Measurements from ENCODE around the gene VKORC1. TPM values are rescaled to one million over a fixed set of nuclear protein-coding genes. Genes with fewer than 3 reads are reported as not detected.
A peak's percentile ranks its signal among the peaks of the same experiment; 100 is the strongest.
"Not testable (repeated sequence)": the region's sequence is repeated elsewhere in the genome, so short reads cannot be mapped to it uniquely, and the experiment has no call there.

The VKORC1 gene
- total RNA-seq, 1 donor, result 147 TPM

- H3K4me3 ChIP-seq (ENCODE audit: insufficient read depth, low read length), result peak overlapping the region; percentile 58
These were observed 11.1 kb upstream of the VKORC1 start for GRCh38 chr16:31105677-31106213.

GRCh38 chr16:31100876-31101641, 6.5 kb upstream of the VKORC1 start:
- not testable (repeated sequence) for H3K4me2 ChIP-seq (ENCODE audit: insufficient read depth, low read length); H3K4me3 ChIP-seq (ENCODE audit: insufficient read depth, low read length); DNase-seq (ENCODE audit: insufficient read length, low spot score, missing footprints); H3K36me3 ChIP-seq (ENCODE audit: insufficient read depth, low read length); H3K9me3 ChIP-seq (ENCODE audit: low read depth, low read length); H4K20me1 ChIP-seq (ENCODE audit: insufficient read depth, low read length); H3K4me1 ChIP-seq (ENCODE audit: insufficient read depth, low read length); H3K27ac ChIP-seq (ENCODE audit: low read depth, low read length); H2AFZ ChIP-seq (ENCODE audit: low read length); H3K79me2 ChIP-seq (ENCODE audit: insufficient read depth, low read length); H3K27me3 ChIP-seq (ENCODE audit: insufficient read depth, low read length)

More at GRCh38 chr16:31105677-31106213, 11.1 kb upstream of the VKORC1 start:
- Histone ChIP-seq H3K4me2 (ENCODE audit: insufficient read depth, low read length) (peak overlapping the region; percentile 72), H3K79me2 (ENCODE audit: insufficient read depth, low read length) (peaks cover 19% of the 10 kb centered on the region), H3K9me3 (ENCODE audit: low read depth, low read length) (no peaks in the 10 kb centered on the region), H3K36me3 (ENCODE audit: insufficient read depth, low read length) (peaks cover 14% of the 10 kb centered on the region), H4K20me1 (ENCODE audit: insufficient read depth, low read length) (no peaks in the 10 kb centered on the region), H2AFZ (ENCODE audit: low read length) (peak overlapping the region; percentile 86), H3K4me1 (ENCODE audit: insufficient read depth, low read length) (peaks cover 17% of the 10 kb centered on the region), H3K27me3 (ENCODE audit: insufficient read depth, low read length) (no peaks in the 10 kb centered on the region), H3K27ac (ENCODE audit: low read depth, low read length) (peak overlapping the region; percentile 48)
- DNase-seq (ENCODE audit: insufficient read length, low spot score, missing footprints), result peak; percentile 99
- TF ChIP-seq CTCF (IDR thresholded peaks at IDR 0.05; ENCODE audit: extremely low read depth, low read depth, low read length), result peak; percentile 59

- DNase-seq (ENCODE audit: insufficient read length, low spot score, missing footprints), result peak; percentile 78
- peak overlapping the region; percentile 10 for H2AFZ ChIP-seq (ENCODE audit: low read length)
These were observed 5.5 kb upstream of the VKORC1 start for GRCh38 chr16:31099860-31100638.

GRCh38 chr16:31094088-31094423, 541 bp downstream of the VKORC1 start:
- peak overlapping the region; percentile 80 for H2AFZ ChIP-seq (ENCODE audit: low read length)
- peak overlapping the region; percentile 96 for H3K4me3 ChIP-seq (ENCODE audit: insufficient read depth, low read length)
- peaks cover 31% of the 10 kb centered on the region for H3K4me1 ChIP-seq (ENCODE audit: insufficient read depth, low read length)
- H3K9me3 ChIP-seq (ENCODE audit: low read depth, low read length), result no peaks in the 10 kb centered on the region
- peak overlapping the region; percentile 93 for H3K4me2 ChIP-seq (ENCODE audit: insufficient read depth, low read length)
- DNase-seq (ENCODE audit: insufficient read length, low spot score, missing footprints), result peak; percentile 83
- no peak for TF ChIP-seq CTCF (IDR thresholded peaks at IDR 0.05; ENCODE audit: extremely low read depth, low read depth, low read length)
- peaks cover 6% of the 10 kb centered on the region for H4K20me1 ChIP-seq (ENCODE audit: insufficient read depth, low read length)
- no peaks in the 10 kb centered on the region for H3K27me3 ChIP-seq (ENCODE audit: insufficient read depth, low read length)
- H3K27ac ChIP-seq (ENCODE audit: low read depth, low read length), result peak overlapping the region; percentile 74
- H3K36me3 ChIP-seq (ENCODE audit: insufficient read depth, low read length), result peaks cover 21% of the 10 kb centered on the region
- peaks cover 43% of the 10 kb centered on the region for H3K79me2 ChIP-seq (ENCODE audit: insufficient read depth, low read length)

More at GRCh38 chr16:31099860-31100638, 5.5 kb upstream of the VKORC1 start:
- Histone ChIP-seq H3K27me3 (ENCODE audit: insufficient read depth, low read length) (no peaks in the 10 kb centered on the region), H3K4me2 (ENCODE audit: insufficient read depth, low read length) (no peak overlapping the region), H4K20me1 (ENCODE audit: insufficient read depth, low read length) (no peaks in the 10 kb centered on the region), H3K36me3 (ENCODE audit: insufficient read depth, low read length) (no peaks in the 10 kb centered on the region), H3K79me2 (ENCODE audit: insufficient read depth, low read length) (no peaks in the 10 kb centered on the region), H3K4me3 (ENCODE audit: insufficient read depth, low read length) (no peak overlapping the region), H3K4me1 (ENCODE audit: insufficient read depth, low read length) (peaks cover 11% of the 10 kb centered on the region), H3K27ac (ENCODE audit: low read depth, low read length) (no peak overlapping the region), H3K9me3 (ENCODE audit: low read depth, low read length) (no peaks in the 10 kb centered on the region)
- no peak for TF ChIP-seq CTCF (IDR thresholded peaks at IDR 0.05; ENCODE audit: extremely low read depth, low read depth, low read length)
